Cardiac muscle cell (in vitro differentiated cells and primary cell): ENCODE results near the gene TMEM232. TPM values are rescaled to one million over a fixed set of nuclear protein-coding genes. Genes with fewer than 3 reads are reported as not detected.
A peak's percentile ranks its signal among the peaks of the same experiment; 100 is the strongest.

Source experiments
- DNase-seq, 2 donors: peaks; one replicate each; pipeline versions ENCODE4 v3.0.0 to v3.0.0-alpha.2; 2010 to 2017; ENCODE audit warnings: low read depth in 1 of 2, low spot score in 1 of 2
- H3K27ac ChIP-seq: fragments of 200-600 bp; sonication (generic); 2 replicates; pipeline ENCODE4 v1.5.1; 2016
- H3K27me3 ChIP-seq: fragments of 200-600 bp; sonication (generic); 2 replicates; pipeline ENCODE4 v1.6.0; 2016; ENCODE audit warnings: control low read depth
- H3K36me3 ChIP-seq: fragments of 200-600 bp; sonication (generic); 2 replicates; pipeline ENCODE4 v1.5.1; 2016; ENCODE audit warnings: control low read depth
- H3K4me1 ChIP-seq: fragments of 200-600 bp; sonication (generic); 2 replicates; pipeline ENCODE4 v1.8.1; 2017; ENCODE audit warnings: low read depth, mild to moderate bottlenecking, mixed run types
- H3K4me3 ChIP-seq: fragments of 200-600 bp; sonication (generic); 2 replicates; pipeline ENCODE4 v1.5.1; 2016; ENCODE audit warnings: mild to moderate bottlenecking
- H3K9me3 ChIP-seq: fragments of 200-600 bp; sonication (generic); 2 replicates; pipeline ENCODE4 v1.5.1; 2017; ENCODE audit warnings: low read depth, mild to moderate bottlenecking, control low read depth
- polyA plus RNA-seq: library from polyadenylated mRNA; unstranded; fragments of >200 nt; fragmentation: Nextera tagmentation; extraction: Ambion mirVana; gene quantifications from 2 replicates; pipeline ENCODE4 v1.2.1, GENCODE V29; 2016
- total RNA-seq: library from RNA; depleted of rRNA; stranded (reverse); fragments of >200 nt; gene quantifications from 2 replicates; pipeline ENCODE4 v1.2.3, GENCODE V29; 2016
- TF ChIP-seq, protein P1 (sequence below): IDR thresholded peaks from 2 replicates; pipeline ENCODE4 v1.5.1; 2012; ENCODE audit warnings: low read depth, mild to moderate bottlenecking, low read length

Gene TMEM232
- total and polyA plus RNA-seq, 2 experiments from 2014 or later = 2.5 to 7.0 TPM

DNA sequence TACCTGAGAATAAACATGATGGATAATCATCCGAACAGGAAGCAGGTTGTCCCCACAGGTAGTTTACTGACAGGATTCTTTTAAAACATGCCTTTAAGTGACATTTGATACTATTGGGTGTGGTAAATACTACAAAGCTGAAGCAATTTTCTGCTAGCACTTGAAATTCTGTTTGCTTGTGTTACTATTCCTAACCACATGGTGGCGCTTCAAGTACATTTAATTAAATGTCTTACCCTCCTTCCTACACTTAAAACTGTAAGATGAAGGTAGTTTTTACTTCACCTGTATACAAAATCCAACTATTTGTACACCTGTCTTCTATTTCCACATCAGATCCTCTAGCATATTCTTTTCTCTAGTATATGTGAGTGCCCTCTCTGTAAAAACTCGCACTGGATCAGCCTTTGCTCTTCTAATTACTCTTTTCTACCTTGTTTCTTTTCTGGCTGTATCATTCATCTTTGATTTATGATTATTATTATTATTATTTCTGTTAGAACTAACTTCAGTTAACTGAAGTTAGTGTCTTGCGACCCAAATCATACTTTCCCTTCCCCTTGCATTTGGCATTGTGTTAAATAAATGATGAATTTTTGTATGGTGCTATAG is 30.8 kb upstream of the TMEM232 start:
- Histone ChIP-seq H3K4me3 (no peak overlapping the region), H3K36me3 (peaks cover 27% of the 10 kb centered on the region), H3K27me3 (no peaks in the 10 kb centered on the region), H3K9me3 (no peaks in the 10 kb centered on the region), H3K27ac (no peak overlapping the region), H3K4me1 (no peaks in the 10 kb centered on the region)
- peak; percentile 63 to 72 for DNase-seq
- TF ChIP-seq, protein P1, sequence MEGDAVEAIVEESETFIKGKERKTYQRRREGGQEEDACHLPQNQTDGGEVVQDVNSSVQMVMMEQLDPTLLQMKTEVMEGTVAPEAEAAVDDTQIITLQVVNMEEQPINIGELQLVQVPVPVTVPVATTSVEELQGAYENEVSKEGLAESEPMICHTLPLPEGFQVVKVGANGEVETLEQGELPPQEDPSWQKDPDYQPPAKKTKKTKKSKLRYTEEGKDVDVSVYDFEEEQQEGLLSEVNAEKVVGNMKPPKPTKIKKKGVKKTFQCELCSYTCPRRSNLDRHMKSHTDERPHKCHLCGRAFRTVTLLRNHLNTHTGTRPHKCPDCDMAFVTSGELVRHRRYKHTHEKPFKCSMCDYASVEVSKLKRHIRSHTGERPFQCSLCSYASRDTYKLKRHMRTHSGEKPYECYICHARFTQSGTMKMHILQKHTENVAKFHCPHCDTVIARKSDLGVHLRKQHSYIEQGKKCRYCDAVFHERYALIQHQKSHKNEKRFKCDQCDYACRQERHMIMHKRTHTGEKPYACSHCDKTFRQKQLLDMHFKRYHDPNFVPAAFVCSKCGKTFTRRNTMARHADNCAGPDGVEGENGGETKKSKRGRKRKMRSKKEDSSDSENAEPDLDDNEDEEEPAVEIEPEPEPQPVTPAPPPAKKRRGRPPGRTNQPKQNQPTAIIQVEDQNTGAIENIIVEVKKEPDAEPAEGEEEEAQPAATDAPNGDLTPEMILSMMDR = peak; percentile 54

DNA sequence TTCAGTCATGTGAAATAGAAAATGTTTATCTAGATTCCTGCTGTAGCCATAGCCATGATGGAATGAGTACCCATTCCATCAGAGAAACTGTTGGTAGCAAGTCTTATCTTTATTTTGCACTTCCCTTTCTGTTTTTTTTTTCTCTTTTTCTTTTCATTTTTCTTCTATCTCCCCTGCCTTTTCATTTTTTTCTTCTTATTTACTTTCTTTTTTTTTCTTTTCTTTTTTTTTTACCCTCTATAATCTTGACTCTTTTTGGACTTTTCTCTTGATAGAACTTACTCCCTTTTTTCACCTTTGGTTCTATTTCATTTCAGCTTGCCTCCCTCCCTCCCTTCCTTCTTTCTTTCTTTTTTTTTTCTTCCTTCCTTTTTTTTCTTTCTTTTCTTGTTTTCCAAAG is 27.7 kb upstream of the TMEM232 start:
- DNase-seq = no peak

DNA sequence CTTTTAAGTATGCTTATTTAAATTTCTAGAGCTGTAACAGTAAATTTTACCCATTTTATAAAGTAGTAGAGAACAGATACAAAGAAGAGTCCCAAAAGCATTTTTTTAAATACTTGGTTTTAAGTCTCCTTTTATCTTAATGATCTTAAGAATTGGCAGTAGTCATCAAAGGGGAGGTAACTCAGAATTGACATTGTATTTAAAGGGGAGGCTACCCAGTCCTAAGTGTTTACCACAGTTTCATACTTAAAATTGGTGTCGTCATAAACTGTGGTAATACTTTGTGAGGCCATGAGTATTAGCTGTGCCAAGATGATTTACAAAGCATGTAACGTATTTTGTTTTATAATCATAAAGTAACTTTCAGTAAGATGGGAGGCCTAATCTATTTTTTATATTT is 27.1 kb upstream of the TMEM232 start:
- Histone ChIP-seq H3K27me3 (no peaks in the 10 kb centered on the region), H3K27ac (no peak overlapping the region), H3K4me1 (no peaks in the 10 kb centered on the region), H3K9me3 (no peaks in the 10 kb centered on the region), H3K36me3 (peaks cover 12% of the 10 kb centered on the region), H3K4me3 (no peak overlapping the region)
- DNase-seq = no peak
- TF ChIP-seq, protein P1 = no peak

More for the DNA sequence above, 27.7 kb upstream of the TMEM232 start:
- TF ChIP-seq, protein P1 = no peak
- Histone ChIP-seq H3K9me3 (no peaks in the 10 kb centered on the region), H3K27me3 (no peaks in the 10 kb centered on the region), H3K27ac (no peak overlapping the region), H3K36me3 (peaks cover 15% of the 10 kb centered on the region), H3K4me3 (no peak overlapping the region), H3K4me1 (no peaks in the 10 kb centered on the region)

DNA sequence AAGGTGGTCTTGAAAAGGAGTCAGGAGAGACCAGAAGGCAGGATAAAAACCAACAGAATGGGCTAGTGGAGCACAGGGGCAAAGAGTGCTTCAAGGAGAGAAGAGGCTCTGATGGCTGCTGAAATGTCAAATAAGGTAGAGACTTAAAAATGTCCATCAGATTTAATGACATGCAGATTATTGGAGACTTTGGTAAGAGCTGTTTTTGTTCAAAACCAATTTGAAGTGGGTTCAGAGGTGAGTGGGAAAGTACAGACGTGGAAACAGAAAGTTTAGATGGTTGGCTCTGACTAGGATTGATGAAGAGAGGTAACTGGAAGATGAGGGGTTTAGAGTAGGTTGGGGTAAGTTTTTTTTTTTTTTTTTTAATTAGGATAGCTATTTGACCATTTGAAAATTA is 26.5 kb upstream of the TMEM232 start:
- Histone ChIP-seq H3K27ac (no peak overlapping the region), H3K4me3 (no peak overlapping the region), H3K27me3 (no peaks in the 10 kb centered on the region), H3K4me1 (no peaks in the 10 kb centered on the region), H3K36me3 (peaks cover 17% of the 10 kb centered on the region), H3K9me3 (no peaks in the 10 kb centered on the region)
- no peak for DNase-seq
- TF ChIP-seq, protein P1 = no peak

DNA sequence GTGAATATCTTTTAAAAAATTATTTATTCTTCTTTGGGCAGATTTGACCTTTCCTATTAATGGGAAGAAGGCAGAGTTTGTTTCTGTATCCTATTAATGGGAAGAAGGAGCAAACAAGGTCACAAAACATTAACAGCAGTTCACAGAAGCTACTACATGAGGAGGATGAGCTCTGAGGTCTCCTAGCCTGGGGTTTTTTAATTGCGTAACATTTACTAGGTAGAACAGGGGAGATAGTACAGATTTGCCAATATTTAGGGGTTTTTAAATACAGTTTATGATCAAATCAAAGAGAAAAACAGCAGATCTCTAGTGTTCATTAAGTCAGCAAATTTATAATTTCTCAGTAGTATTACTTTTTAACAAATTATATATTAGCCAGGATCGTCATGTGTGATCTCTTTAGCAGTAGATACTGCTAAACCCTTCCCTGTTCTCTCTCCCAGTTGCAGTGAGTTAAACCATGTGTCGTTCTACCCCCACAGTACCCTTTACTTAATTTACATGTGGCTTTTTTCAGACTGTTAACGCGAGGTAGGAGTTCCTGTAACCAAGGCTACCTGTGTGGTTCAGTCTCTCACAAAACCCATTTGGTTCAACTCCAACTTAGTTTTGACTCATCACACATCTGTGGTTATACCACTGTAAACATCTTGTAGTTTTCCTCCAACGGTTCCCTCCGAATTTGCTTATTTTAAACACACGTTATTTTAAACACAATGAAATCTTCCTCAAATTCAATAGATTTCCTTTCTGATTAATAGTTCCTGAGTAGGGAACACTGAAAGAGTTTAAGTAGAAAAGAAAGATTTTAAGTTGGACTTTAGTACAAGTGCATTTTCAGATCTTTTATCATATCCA is 25.7 kb upstream of the TMEM232 start:
- no peaks in the 10 kb centered on the region for H3K4me1 ChIP-seq
- no peak overlapping the region for H3K27ac ChIP-seq
- H3K36me3 ChIP-seq = peaks cover 23% of the 10 kb centered on the region
- TF ChIP-seq, protein P1 = no peak
- DNase-seq = no peak
- no peaks in the 10 kb centered on the region for H3K27me3 ChIP-seq
- no peaks in the 10 kb centered on the region for H3K9me3 ChIP-seq
- no peak overlapping the region for H3K4me3 ChIP-seq
